Panc1 (cell line): ENCODE data around the gene LTB4R. TPM values are rescaled to one million over a fixed set of nuclear protein-coding genes. Genes with fewer than 3 reads are reported as not detected.

Experiments used
- ATAC-seq: fragments of 200-7000 bp; cut with Tn5 transposase; 2 replicates; pipeline ENCODE4 v1.9.1; 2020; ENCODE audit warnings: mild to moderate bottlenecking, moderate library complexity
- BruUV-seq: library from RNA; stranded (reverse); fragments of 400-500 nt; replicated peaks from 2 replicates; lab custom pipeline; 2021; lab: Mats Ljungman, UMichigan
- CTCF ChIA-PET: fragments of 300-600 bp; sonication (Branson Sonifier 250); formaldehyde crosslinking; loops from one replicate; lab custom pipeline; 2022; ENCODE audit warnings: antibody characterized with exemption; lab: Charles Lee
- POLR2A ChIA-PET: fragments of 300-600 bp; sonication (Branson Sonifier 250); formaldehyde crosslinking; loops from one replicate; lab custom pipeline; 2022; ENCODE audit warnings: antibody characterized with exemption; lab: Charles Lee
- DNase-seq: peaks from one replicate; pipeline ENCODE4 v3.0.0-alpha.2; 2010; ENCODE audit warnings: low read depth, low spot score
- H3K27ac ChIP-seq: 2 replicates; pipeline ENCODE4 v1.5.1; 2011; ENCODE audit warnings: mild to moderate bottlenecking, low read length, inconsistent platforms
- H3K27me3 ChIP-seq: fragments of 200-500 bp; sonication (Bioruptor generic); 2 replicates; pipeline ENCODE4 v1.6.0; 2014; ENCODE audit warnings: low read length, inconsistent platforms; ENCODE audit not compliant: control insufficient read depth, insufficient read depth
- H3K36me3 ChIP-seq: fragments of 200-500 bp; sonication (Bioruptor generic); 2 replicates; pipeline ENCODE4 v1.5.1; 2014; ENCODE audit warnings: inconsistent platforms, mild to moderate bottlenecking, low read length, moderate library complexity; ENCODE audit not compliant: control insufficient read depth, insufficient read depth
- H3K4me1 ChIP-seq: 2 replicates; pipeline ENCODE4 v1.5.1; 2011; ENCODE audit warnings: inconsistent platforms, mild to moderate bottlenecking, low read length, moderate library complexity; ENCODE audit not compliant: control insufficient read depth, insufficient read depth
- H3K4me3 ChIP-seq, 2 experiments: 2 replicates each; pipeline ENCODE4 v1.5.1; 2011 to 2012; ENCODE audit warnings: low read depth in 2 of 2, low read length in 2 of 2, mild to moderate bottlenecking in 2 of 2, inconsistent platforms in 1 of 2, moderate library complexity in 1 of 2
- H3K9me3 ChIP-seq: fragments of 200-500 bp; sonication (Bioruptor generic); 2 replicates; pipeline ENCODE4 v1.5.1; 2014; ENCODE audit warnings: low read depth, mild to moderate bottlenecking, inconsistent platforms, low read length, moderate library complexity; ENCODE audit not compliant: control insufficient read depth, insufficient read depth
- SIN3A ChIP-seq: IDR thresholded peaks from 2 replicates; pipeline ENCODE4 v1.6.1; 2012; ENCODE audit warnings: low read depth, mild to moderate bottlenecking, low read length, moderate library complexity, borderline replicate concordance; ENCODE audit not compliant: insufficient read depth
- in situ Hi-C: cut with HindIII; loops from 2 replicates; pipeline ENCODE4 v1.10.0; 2016; ENCODE audit warnings: low sequenced_read_pairs, low pct_unique_long_range_greater_than_20kb
- intact Hi-C: fragments of 100-400 bp; cut with micrococcal nuclease; formaldehyde crosslinking; loops from one replicate; pipeline ENCODE4 v1.10.0; 2022; ENCODE audit not compliant: unreplicated experiment
- total RNA-seq: library from RNA; stranded (reverse); gene quantifications from one replicate; pipeline ENCODE4 v1.2.1, GENCODE V29; 2021; ENCODE audit not compliant: unreplicated experiment
- TF ChIP-seq, protein P1 (sequence below): fragments of 450-650 bp; IDR thresholded peaks from 2 replicates; pipeline ENCODE4 v1.5.1; 2017; ENCODE audit warnings: mild to moderate bottlenecking
- TF ChIP-seq, protein P2 (sequence below), 2 experiments: IDR thresholded peaks; 2 replicates each; pipeline ENCODE4 v1.6.1; 2011 to 2012; ENCODE audit warnings: low read depth in 2 of 2, control low read depth in 1 of 2, low read length in 1 of 2, mild to moderate bottlenecking in 1 of 2, moderate library complexity in 1 of 2; ENCODE audit not compliant: insufficient read depth in 1 of 2

Gene LTB4R
- total RNA-seq, 1 experiment from 2014 or later, result 4.8 TPM

DNA sequence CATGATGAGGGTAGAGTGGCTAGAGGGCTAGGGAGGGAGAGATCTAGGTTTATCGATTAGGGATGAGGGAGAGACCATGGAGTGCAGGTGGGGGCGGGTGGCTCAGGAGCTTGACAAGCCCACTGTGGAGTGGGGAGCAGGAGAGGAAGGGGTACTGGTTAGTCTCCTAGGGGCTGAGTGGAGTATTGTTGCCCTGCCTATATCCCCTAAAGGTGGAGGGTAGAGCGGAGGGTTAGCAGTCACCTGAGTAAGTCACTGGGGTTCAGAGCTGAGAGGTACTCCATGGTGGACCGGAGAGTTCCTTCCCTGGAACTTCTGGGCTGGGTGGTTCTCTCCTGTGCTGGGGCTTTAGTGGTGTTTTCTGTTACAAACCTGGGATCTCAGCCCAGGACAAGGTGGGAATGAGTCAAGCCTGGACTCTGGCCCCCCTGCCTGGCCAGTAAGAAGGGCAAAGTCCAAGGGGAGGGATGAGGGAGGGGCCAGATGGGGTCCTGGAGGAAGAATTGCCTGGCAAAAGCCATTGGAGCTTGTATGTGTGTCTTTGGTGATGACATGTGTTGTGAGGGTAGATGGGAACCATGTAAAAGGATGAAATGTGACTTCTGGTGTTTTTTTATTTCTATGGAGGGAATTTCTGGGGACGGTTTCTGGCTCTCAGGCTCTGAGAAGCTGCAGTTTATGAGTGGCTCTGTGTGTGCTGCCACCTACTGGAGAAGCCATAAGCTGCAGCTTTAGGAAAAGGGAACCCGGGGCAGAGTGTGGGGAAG lies 3.5 kb upstream of the LTB4R start, which contains the start of gene CIDEB:
Gene CIDEB (minus strand): TSS at position 403 of the 767 bp plus-strand sequence. CDS start 119 bp downstream, at position 284.
- ATAC-seq (peak; percentile 93), DNase-seq (peak; percentile 33)
- Histone ChIP-seq H3K4me3 (no peak within 1 kb of the TSS), H3K9me3 (no peaks in the 10 kb centered on the region), H3K4me1 (no peaks in the 10 kb centered on the region), H3K36me3 (peaks cover under 1% of the 10 kb centered on the region; the same call in 1 of the 2 replicates), H3K27ac (no peak within 1 kb of the TSS), H3K27me3 (no peaks in the 10 kb centered on the region)
- in situ Hi-C loops (no loop called here), intact Hi-C loops (no loop called here)
- ChIA-PET POLR2A (no interaction called here), CTCF (interaction anchor here (0.5 to 1.0 kb wide), 5 partner anchors 19 to 239 kb away, joined by 3 to 5 read pairs (median 3); partner anchors contain the start of gene RABGGTA)
- TF ChIP-seq, protein P1, sequence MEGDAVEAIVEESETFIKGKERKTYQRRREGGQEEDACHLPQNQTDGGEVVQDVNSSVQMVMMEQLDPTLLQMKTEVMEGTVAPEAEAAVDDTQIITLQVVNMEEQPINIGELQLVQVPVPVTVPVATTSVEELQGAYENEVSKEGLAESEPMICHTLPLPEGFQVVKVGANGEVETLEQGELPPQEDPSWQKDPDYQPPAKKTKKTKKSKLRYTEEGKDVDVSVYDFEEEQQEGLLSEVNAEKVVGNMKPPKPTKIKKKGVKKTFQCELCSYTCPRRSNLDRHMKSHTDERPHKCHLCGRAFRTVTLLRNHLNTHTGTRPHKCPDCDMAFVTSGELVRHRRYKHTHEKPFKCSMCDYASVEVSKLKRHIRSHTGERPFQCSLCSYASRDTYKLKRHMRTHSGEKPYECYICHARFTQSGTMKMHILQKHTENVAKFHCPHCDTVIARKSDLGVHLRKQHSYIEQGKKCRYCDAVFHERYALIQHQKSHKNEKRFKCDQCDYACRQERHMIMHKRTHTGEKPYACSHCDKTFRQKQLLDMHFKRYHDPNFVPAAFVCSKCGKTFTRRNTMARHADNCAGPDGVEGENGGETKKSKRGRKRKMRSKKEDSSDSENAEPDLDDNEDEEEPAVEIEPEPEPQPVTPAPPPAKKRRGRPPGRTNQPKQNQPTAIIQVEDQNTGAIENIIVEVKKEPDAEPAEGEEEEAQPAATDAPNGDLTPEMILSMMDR, result peak; percentile 94
- TF ChIP-seq SIN3A, result no peak
- no TSS peak for BruUV-seq

DNA sequence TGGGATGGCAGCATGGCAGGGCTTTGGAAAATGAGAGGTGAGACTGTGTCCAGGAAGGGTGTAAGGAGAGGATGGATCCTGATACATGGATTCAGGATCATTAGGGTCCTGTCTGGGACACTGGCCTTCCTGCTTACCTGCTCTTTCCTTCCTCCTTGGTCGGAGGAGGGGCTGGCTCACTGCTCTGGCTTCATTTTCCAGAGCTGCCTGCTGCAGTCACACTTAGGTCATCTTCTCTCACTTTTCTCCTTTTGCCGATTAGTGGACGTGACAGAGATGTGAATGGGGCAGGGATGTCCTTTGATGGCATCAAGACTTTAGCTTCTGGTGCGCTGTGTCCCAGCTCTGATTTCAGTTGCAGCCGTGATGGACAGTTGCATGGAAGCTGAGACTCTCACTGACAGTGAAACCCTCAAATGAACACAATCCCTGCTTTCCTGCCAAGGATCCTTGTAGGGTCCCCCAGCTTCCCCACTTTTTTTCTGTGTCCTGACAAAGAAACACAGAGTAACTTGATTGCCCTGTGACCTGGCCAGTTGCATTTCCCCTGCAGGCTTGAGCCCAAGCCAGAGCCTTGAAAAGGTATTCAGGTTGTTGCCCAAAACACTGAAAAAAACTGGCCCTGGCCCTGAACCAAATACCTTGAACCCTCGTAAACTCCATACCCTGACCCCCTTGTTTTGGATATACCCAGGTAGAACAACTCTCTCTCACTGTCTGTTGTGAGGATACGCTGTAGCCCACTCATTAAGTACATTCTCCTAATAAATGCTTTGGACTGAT lies 2.8 kb upstream of the LTB4R start:
- no peak overlapping the region for H3K27ac ChIP-seq
- no peaks in the 10 kb centered on the region for H3K4me1 ChIP-seq
- in situ Hi-C loops (no loop called here), intact Hi-C loops (no loop called here)
- no peaks in the 10 kb centered on the region for H3K27me3 ChIP-seq
- ChIA-PET POLR2A (no interaction called here), CTCF (interaction anchor here (0.6 to 1.0 kb wide), 4 partner anchors 123 to 240 kb away, joined by 3 read pairs; no protein-coding TSS in a partner anchor)
- H3K36me3 ChIP-seq, result no peaks in the 10 kb centered on the region; the same call in 1 of the 2 replicates
- no peaks in the 10 kb centered on the region for H3K9me3 ChIP-seq
- BruUV-seq, result no TSS peak
- TF ChIP-seq, protein P1, result peak; percentile 69
- TF ChIP-seq, protein P2, sequence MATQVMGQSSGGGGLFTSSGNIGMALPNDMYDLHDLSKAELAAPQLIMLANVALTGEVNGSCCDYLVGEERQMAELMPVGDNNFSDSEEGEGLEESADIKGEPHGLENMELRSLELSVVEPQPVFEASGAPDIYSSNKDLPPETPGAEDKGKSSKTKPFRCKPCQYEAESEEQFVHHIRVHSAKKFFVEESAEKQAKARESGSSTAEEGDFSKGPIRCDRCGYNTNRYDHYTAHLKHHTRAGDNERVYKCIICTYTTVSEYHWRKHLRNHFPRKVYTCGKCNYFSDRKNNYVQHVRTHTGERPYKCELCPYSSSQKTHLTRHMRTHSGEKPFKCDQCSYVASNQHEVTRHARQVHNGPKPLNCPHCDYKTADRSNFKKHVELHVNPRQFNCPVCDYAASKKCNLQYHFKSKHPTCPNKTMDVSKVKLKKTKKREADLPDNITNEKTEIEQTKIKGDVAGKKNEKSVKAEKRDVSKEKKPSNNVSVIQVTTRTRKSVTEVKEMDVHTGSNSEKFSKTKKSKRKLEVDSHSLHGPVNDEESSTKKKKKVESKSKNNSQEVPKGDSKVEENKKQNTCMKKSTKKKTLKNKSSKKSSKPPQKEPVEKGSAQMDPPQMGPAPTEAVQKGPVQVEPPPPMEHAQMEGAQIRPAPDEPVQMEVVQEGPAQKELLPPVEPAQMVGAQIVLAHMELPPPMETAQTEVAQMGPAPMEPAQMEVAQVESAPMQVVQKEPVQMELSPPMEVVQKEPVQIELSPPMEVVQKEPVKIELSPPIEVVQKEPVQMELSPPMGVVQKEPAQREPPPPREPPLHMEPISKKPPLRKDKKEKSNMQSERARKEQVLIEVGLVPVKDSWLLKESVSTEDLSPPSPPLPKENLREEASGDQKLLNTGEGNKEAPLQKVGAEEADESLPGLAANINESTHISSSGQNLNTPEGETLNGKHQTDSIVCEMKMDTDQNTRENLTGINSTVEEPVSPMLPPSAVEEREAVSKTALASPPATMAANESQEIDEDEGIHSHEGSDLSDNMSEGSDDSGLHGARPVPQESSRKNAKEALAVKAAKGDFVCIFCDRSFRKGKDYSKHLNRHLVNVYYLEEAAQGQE (IDR thresholded peaks at IDR 0.05; ENCODE audit: insufficient read depth in 1 of 2, low read depth in 2 of 2, low read length in 1 of 2), result no peak
- TF ChIP-seq SIN3A, result no peak
- no peak overlapping the region for H3K4me3 ChIP-seq
- DNase-seq, result no peak
- no peak for ATAC-seq
